ENCODE measurements around the gene ZNF579.

The ZNF579 gene

GRCh38 chr19:55611983-55612645 is 31.5 kb upstream of the ZNF579 start:
- TF ChIP-seq, protein P1, sequence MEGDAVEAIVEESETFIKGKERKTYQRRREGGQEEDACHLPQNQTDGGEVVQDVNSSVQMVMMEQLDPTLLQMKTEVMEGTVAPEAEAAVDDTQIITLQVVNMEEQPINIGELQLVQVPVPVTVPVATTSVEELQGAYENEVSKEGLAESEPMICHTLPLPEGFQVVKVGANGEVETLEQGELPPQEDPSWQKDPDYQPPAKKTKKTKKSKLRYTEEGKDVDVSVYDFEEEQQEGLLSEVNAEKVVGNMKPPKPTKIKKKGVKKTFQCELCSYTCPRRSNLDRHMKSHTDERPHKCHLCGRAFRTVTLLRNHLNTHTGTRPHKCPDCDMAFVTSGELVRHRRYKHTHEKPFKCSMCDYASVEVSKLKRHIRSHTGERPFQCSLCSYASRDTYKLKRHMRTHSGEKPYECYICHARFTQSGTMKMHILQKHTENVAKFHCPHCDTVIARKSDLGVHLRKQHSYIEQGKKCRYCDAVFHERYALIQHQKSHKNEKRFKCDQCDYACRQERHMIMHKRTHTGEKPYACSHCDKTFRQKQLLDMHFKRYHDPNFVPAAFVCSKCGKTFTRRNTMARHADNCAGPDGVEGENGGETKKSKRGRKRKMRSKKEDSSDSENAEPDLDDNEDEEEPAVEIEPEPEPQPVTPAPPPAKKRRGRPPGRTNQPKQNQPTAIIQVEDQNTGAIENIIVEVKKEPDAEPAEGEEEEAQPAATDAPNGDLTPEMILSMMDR (conservative IDR thresholded peaks at IDR 0.05; ENCODE audit: control insufficient read depth, insufficient read depth, low read depth, low read length) = no peak
- H3K4me3 ChIP-seq (ENCODE audit: control insufficient read depth, low read depth, low read length) = no peak overlapping the region
- no peak for DNase-seq (ENCODE audit: low read depth)

DNA sequence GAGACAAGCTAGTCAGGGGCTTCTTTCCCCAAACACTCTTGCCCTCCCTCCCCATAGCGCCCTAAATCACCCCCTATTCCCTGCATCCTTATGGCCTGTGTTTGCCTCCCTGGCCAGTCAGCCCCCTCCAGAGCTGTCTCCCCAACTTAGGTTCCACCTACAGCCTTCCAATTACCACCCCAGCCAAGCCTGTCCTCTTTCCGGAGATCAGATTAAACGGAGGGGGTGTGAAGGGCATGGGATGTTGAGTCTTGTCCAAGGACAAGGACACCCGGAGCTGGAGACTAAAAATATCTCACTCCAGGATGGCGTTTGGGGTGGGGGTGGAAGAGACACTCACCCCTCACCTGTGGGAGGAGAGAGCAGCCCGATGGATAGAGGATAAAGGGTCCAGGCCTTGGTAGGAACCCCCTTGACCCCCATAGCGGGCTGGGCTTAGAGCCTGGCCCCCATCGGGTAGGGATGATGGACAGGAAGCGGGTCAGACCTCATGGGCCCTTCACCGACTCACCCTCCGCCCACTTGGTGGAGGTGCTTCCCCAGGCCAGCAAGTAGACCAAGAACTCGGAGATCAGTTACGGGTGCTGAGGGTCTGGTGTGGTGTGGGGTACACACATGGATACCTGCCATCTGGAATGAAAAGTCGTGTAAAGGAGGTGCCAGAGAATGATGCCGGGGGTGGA is 30.8 kb upstream of the ZNF579 start:
- no peak for DNase-seq (ENCODE audit: low read depth)

GRCh38 chr19:55609326-55609725 is 28.7 kb upstream of the ZNF579 start:
- DNase-seq (ENCODE audit: low read depth) = no peak
- TF ChIP-seq, protein P1 (conservative IDR thresholded peaks at IDR 0.05; ENCODE audit: control insufficient read depth, insufficient read depth, low read depth, low read length) = no peak
- H3K4me3 ChIP-seq (ENCODE audit: control insufficient read depth, low read depth, low read length) = no peak overlapping the region

More for the DNA sequence above, 30.8 kb upstream of the ZNF579 start:
- H3K4me3 ChIP-seq (ENCODE audit: control insufficient read depth, low read depth, low read length) = no peak overlapping the region
- TF ChIP-seq, protein P1 (conservative IDR thresholded peaks at IDR 0.05; ENCODE audit: control insufficient read depth, insufficient read depth, low read depth, low read length) = no peak

GRCh38 chr19:55606817-55607216 is 26.2 kb upstream of the ZNF579 start:
- TF ChIP-seq, protein P1 (conservative IDR thresholded peaks at IDR 0.05; ENCODE audit: control insufficient read depth, insufficient read depth, low read depth, low read length) = no peak
- peak overlapping the region; percentile 89 for H3K4me3 ChIP-seq (ENCODE audit: control insufficient read depth, low read depth, low read length)
- no peak for DNase-seq (ENCODE audit: low read depth)

GRCh38 chr19:55606471-55606787 is 25.8 kb upstream of the ZNF579 start:
- peak overlapping the region; percentile 89 for H3K4me3 ChIP-seq (ENCODE audit: control insufficient read depth, low read depth, low read length)
- no peak for DNase-seq (ENCODE audit: low read depth)
- TF ChIP-seq, protein P1 (conservative IDR thresholded peaks at IDR 0.05; ENCODE audit: control insufficient read depth, insufficient read depth, low read depth, low read length) = no peak

- peak; percentile 84 for DNase-seq (ENCODE audit: low read depth)
- TF ChIP-seq, protein P1 (conservative IDR thresholded peaks at IDR 0.05; ENCODE audit: control insufficient read depth, insufficient read depth, low read depth, low read length) = peak; percentile 88
- peak within 1 kb of the TSS; percentile 89 for H3K4me3 ChIP-seq (ENCODE audit: control insufficient read depth, low read depth, low read length)
Measured at GRCh38 chr19:55605637-55606470, 25.2 kb upstream of the ZNF579 start, which contains the start of gene ZNF865. TSS of gene ZNF865 (plus strand) at chr19:55605647. CDS start at chr19:55613619, 7,972 bp downstream.

Data from fibroblast of mammary gland (primary cell).